ENCODE results near the gene DNAH1. TPM values are rescaled to one million over a fixed set of nuclear protein-coding genes. Genes with fewer than 3 reads are reported as not detected.

Gene DNAH1
- total and polyA plus RNA-seq, 2 experiments from 2014 or later, result 0.81 to 1.8 TPM

GRCh38 chr3:52396011-52396906, 80.1 kb downstream of the DNAH1 start:
- ATAC-seq (no peak), DNase-seq (ENCODE audit: low spot score) (no peak)
- peaks cover 19% of the 10 kb centered on the region for H3K27me3 Mint-ChIP-seq (ENCODE audit: insufficient read depth, low read depth, poor library complexity)
- H2AFZ ChIP-seq, result no peak overlapping the region
- H3K27me3 ChIP-seq (ENCODE audit: insufficient read depth), result no peaks in the 10 kb centered on the region
- H3K4me1 Mint-ChIP-seq, result no peaks in the 10 kb centered on the region
- no peaks in the 10 kb centered on the region for H3K36me3 ChIP-seq (ENCODE audit: insufficient read depth)
- no peak overlapping the region for H3K4me3 ChIP-seq
- no peaks in the 10 kb centered on the region for H3K79me2 ChIP-seq (replicated peaks; ENCODE audit: insufficient read depth)
- H3K36me3 Mint-ChIP-seq (ENCODE audit: low read depth), result peaks cover 4% of the 10 kb centered on the region; the same call in 1 of the 3 replicates
- TF ChIP-seq NANOG (IDR thresholded peaks at IDR 0.05; ENCODE audit: borderline replicate concordance), result no peak
- TF ChIP-seq CREB1 (CRISPR knock-in tag; IDR thresholded peaks at IDR 0.05; ENCODE audit: low read depth), result no peak
- TF ChIP-seq EZH2phosphoT487 (IDR thresholded peaks at IDR 0.05; ENCODE audit: unreplicated experiment), result no peak
- no peak for TF ChIP-seq ETS1 (IDR thresholded peaks at IDR 0.05)
- TF ChIP-seq POLR2AphosphoS5 (IDR thresholded peaks at IDR 0.05; ENCODE audit: low read depth), result no peak
- TF ChIP-seq ZNF331 (CRISPR knock-in tag; IDR thresholded peaks at IDR 0.05; ENCODE audit: low read depth), result no peak
- H3F3A ChIP-seq (replicated peaks; ENCODE audit: low read depth), result no peaks in the 10 kb centered on the region
- no peaks in the 10 kb centered on the region for H3K9me3 Mint-ChIP-seq
- no peak overlapping the region for H3K4me3 Mint-ChIP-seq
- no peak overlapping the region for H3K27ac ChIP-seq (ENCODE audit: low read depth)
- no peaks in the 10 kb centered on the region for H3K9me2 ChIP-seq (ENCODE audit: insufficient read depth)
- H3K4me1 ChIP-seq (ENCODE audit: insufficient read depth), result no peaks in the 10 kb centered on the region
- no peak overlapping the region for H3K27ac Mint-ChIP-seq
- H3K4me2 ChIP-seq, result no peak overlapping the region
- no peaks in the 10 kb centered on the region for H4K20me1 ChIP-seq (replicated peaks; ENCODE audit: insufficient read depth)

- H3K79me2 ChIP-seq (replicated peaks; ENCODE audit: insufficient read depth), result no peaks in the 10 kb centered on the region
- no peaks in the 10 kb centered on the region for H3K4me1 ChIP-seq (ENCODE audit: insufficient read depth)
- ATAC-seq, result no peak
- H4K20me1 ChIP-seq (replicated peaks; ENCODE audit: insufficient read depth), result no peaks in the 10 kb centered on the region
- H3K4me1 Mint-ChIP-seq, result no peaks in the 10 kb centered on the region
- no peaks in the 10 kb centered on the region for H3K36me3 ChIP-seq (ENCODE audit: insufficient read depth)
- H3K9me3 Mint-ChIP-seq, result no peaks in the 10 kb centered on the region
- no peak overlapping the region for H3K4me2 ChIP-seq
- no peaks in the 10 kb centered on the region for H3K27me3 ChIP-seq (ENCODE audit: insufficient read depth)
- no peaks in the 10 kb centered on the region for H3K9me2 ChIP-seq (ENCODE audit: insufficient read depth)
- H3K36me3 Mint-ChIP-seq (ENCODE audit: low read depth), result peaks cover 11% of the 10 kb centered on the region; the same call in 2 of the 3 replicates
- H3K4me3 ChIP-seq, result no peak overlapping the region
- no peak overlapping the region for H2AFZ ChIP-seq
- H3K27ac ChIP-seq (ENCODE audit: low read depth), result no peak overlapping the region
- no peaks in the 10 kb centered on the region for H3F3A ChIP-seq (replicated peaks; ENCODE audit: low read depth)
- no peak overlapping the region for H3K27ac Mint-ChIP-seq
- no peak overlapping the region for H3K4me3 Mint-ChIP-seq
- no peak for DNase-seq (ENCODE audit: low spot score)
- H3K27me3 Mint-ChIP-seq (ENCODE audit: insufficient read depth, low read depth, poor library complexity), result peaks cover 13% of the 10 kb centered on the region
- no peak for TF ChIP-seq ZNF114 (CRISPR knock-in tag; IDR thresholded peaks at IDR 0.05)
- TF ChIP-seq CTCF (conservative IDR thresholded peaks at IDR 0.05; ENCODE audit: low read depth in 2 of 2), result no peak
- no peak for TF ChIP-seq EZH2phosphoT487 (IDR thresholded peaks at IDR 0.05; ENCODE audit: unreplicated experiment)
- TF ChIP-seq POLR2AphosphoS5 (IDR thresholded peaks at IDR 0.05; ENCODE audit: low read depth), result no peak
- TF ChIP-seq ETS1 (IDR thresholded peaks at IDR 0.05), result no peak
- no peak for TF ChIP-seq CREB1 (CRISPR knock-in tag; IDR thresholded peaks at IDR 0.05; ENCODE audit: low read depth)
- TF ChIP-seq EZH2 (IDR thresholded peaks at IDR 0.05; ENCODE audit: low read depth, unreplicated experiment), result no peak
- no peak for TF ChIP-seq STAT1 (IDR thresholded peaks at IDR 0.05; ENCODE audit: unreplicated experiment)
- TF ChIP-seq NANOG (IDR thresholded peaks at IDR 0.05; ENCODE audit: borderline replicate concordance), result no peak
Observed at GRCh38 chr3:52396907-52397591, 80.9 kb downstream of the DNAH1 start.

Data from GM23338 (cell line).